ENCODE measurements around the gene AP1M1.
A peak's percentile ranks its signal among the peaks of the same experiment; 100 is the strongest.

The AP1M1 gene

GRCh38 chr19:16208847-16209665 lies 11.3 kb downstream of the AP1M1 start:
- no peak for DNase-seq

GRCh38 chr19:16210168-16210567 lies 12.5 kb downstream of the AP1M1 start:
- no peak for DNase-seq

GRCh38 chr19:16213076-16213475 lies 15.4 kb downstream of the AP1M1 start:
- DNase-seq, result no peak

GRCh38 chr19:16216744-16217670 lies 19.3 kb downstream of the AP1M1 start:
- peak in 1 of 4 experiments; percentile 13 for DNase-seq

GRCh38 chr19:16217716-16218451 lies 20.2 kb downstream of the AP1M1 start:
- no peak for DNase-seq

GRCh38 chr19:16218851-16219250 lies 21.1 kb downstream of the AP1M1 start:
- no peak for DNase-seq

GRCh38 chr19:16222806-16223205 lies 25.1 kb downstream of the AP1M1 start:
- no peak for DNase-seq

- no peak for DNase-seq
Measured at GRCh38 chr19:16223746-16224145, 26.0 kb downstream of the AP1M1 start.

- no peak for DNase-seq
Measured at GRCh38 chr19:16224293-16225045, 26.8 kb downstream of the AP1M1 start.

GRCh38 chr19:16225279-16226183 lies 27.8 kb downstream of the AP1M1 start:
- DNase-seq, result no peak

GRCh38 chr19:16226184-16226591 lies 28.5 kb downstream of the AP1M1 start:
- DNase-seq, result no peak

- DNase-seq, result no peak
Measured at GRCh38 chr19:16226878-16227836, 29.4 kb downstream of the AP1M1 start.

- DNase-seq, result no peak
Measured at GRCh38 chr19:16227837-16228636, 30.3 kb downstream of the AP1M1 start.

GRCh38 chr19:16228637-16229321 lies 31.1 kb downstream of the AP1M1 start:
- no peak for DNase-seq

- no peak for DNase-seq
Measured at GRCh38 chr19:16229322-16229641, 31.6 kb downstream of the AP1M1 start.

GRCh38 chr19:16232127-16232526 lies 34.4 kb downstream of the AP1M1 start:
- no peak for DNase-seq

GRCh38 chr19:16232568-16232967 lies 34.9 kb downstream of the AP1M1 start:
- no peak for DNase-seq

- no peak for DNase-seq
Measured at GRCh38 chr19:16233081-16233776, 35.5 kb downstream of the AP1M1 start.
